ENCODE results near the gene CLSTN2.

DNA sequence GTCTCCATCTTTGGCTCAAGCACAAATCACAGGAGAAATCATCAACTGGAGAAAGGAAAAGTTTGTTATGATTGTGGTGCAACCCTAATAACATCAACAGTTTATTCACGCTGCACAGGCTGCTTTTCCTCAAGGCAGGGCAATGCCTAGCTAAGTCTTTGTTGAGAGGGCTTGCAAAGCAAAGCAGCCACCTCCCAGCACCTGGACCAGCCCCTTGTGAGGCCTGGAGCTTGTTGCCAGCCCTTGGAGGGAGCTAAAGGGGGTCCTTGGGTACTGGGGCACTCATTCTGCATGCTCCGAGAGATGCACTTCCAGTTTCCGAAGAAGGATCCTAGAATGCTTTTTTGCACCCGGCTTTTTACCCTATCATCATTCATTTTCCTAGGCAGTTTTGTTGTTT lies 288.2 kb downstream of the CLSTN2 start:
- TF ChIP-seq, protein P1, sequence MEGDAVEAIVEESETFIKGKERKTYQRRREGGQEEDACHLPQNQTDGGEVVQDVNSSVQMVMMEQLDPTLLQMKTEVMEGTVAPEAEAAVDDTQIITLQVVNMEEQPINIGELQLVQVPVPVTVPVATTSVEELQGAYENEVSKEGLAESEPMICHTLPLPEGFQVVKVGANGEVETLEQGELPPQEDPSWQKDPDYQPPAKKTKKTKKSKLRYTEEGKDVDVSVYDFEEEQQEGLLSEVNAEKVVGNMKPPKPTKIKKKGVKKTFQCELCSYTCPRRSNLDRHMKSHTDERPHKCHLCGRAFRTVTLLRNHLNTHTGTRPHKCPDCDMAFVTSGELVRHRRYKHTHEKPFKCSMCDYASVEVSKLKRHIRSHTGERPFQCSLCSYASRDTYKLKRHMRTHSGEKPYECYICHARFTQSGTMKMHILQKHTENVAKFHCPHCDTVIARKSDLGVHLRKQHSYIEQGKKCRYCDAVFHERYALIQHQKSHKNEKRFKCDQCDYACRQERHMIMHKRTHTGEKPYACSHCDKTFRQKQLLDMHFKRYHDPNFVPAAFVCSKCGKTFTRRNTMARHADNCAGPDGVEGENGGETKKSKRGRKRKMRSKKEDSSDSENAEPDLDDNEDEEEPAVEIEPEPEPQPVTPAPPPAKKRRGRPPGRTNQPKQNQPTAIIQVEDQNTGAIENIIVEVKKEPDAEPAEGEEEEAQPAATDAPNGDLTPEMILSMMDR (IDR thresholded peaks at IDR 0.05; ENCODE audit: low read length) = no peak
- TF ChIP-seq EZH2phosphoT487 (IDR thresholded peaks at IDR 0.05; ENCODE audit: low read length) (no peak), EZH2 (optimal IDR thresholded peaks at IDR 0.05; ENCODE audit: low read depth, low read length) (no peak)

Measured in MM.1S (cell line).